ENCODE measurements around the gene SFXN3.
A peak's percentile ranks its signal among the peaks of the same experiment; 100 is the strongest.

DNA sequence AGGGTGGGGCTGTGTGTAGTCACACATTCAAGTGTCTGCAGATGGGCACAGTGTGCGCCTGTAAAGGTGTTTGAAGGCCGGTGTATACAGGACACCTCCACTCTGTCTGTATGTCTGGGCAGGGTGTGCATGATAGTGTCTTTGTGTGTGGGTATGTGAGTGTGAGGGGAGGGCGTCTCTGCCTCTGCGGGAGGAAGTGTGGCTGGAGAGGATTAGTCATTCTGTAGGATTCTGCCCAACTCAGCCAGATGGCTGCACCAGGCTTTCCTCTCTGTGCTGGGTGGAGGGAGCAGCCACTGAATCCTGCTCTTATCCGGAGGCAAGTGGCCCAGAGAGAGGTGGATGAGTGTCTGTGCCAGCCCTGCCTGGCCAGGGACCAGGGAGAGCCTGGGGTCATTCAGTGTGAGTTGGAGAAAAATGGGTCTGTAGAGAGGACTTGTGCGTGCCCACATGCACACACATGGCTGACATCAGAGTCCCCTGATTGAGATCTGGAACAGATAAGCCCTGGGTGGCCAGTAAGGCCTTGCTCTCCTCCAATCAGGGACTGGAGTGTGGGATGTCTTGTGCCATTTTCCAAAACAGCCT lies 1.7 kb downstream of the SFXN3 start:
- peak; percentile 79 for TF ChIP-seq POLR2A (IDR thresholded peaks at IDR 0.05; ENCODE audit: low read length)
- no peak for TF ChIP-seq GATA1 (IDR thresholded peaks at IDR 0.05; ENCODE audit: low read depth, low read length)
